Tibial nerve (tissue), 3 donors: ENCODE data around the gene PXDN.

Experiments used
- POLR2A ChIP-seq, 2 donors: fragments of 450-650 bp; IDR thresholded peaks; one replicate each; pipeline ENCODE4 v1.6.1; 2017; ENCODE audit warnings: antibody characterized with exemption in 2 of 2, mild to moderate bottlenecking in 2 of 2, moderate library complexity in 2 of 2
- TF ChIP-seq, protein P1 (sequence below), 5 experiments: fragments of 200-600 bp in 3 of 5; fragments of 450-650 bp in 2 of 5; sonication (generic) in 3 of 5; IDR thresholded peaks; one replicate each; pipeline ENCODE4 v1.5.1; 2016 to 2019; ENCODE audit warnings: antibody characterized with exemption in 5 of 5, mild to moderate bottlenecking in 3 of 5, moderate library complexity in 2 of 5

DNA sequence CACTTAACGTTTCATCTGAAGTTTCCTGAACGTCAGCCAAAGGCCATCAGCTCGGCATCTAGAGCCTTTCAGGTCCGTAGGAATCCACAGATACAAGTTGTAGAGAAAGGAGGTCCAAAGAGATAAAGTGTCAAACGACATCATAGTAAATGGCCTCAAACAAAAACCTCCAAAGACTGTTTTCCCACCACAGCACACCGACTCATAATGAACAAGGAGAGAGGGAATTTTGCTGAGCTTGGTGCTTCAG, 150.3 kb downstream of the PXDN start:
- TF ChIP-seq, protein P1, sequence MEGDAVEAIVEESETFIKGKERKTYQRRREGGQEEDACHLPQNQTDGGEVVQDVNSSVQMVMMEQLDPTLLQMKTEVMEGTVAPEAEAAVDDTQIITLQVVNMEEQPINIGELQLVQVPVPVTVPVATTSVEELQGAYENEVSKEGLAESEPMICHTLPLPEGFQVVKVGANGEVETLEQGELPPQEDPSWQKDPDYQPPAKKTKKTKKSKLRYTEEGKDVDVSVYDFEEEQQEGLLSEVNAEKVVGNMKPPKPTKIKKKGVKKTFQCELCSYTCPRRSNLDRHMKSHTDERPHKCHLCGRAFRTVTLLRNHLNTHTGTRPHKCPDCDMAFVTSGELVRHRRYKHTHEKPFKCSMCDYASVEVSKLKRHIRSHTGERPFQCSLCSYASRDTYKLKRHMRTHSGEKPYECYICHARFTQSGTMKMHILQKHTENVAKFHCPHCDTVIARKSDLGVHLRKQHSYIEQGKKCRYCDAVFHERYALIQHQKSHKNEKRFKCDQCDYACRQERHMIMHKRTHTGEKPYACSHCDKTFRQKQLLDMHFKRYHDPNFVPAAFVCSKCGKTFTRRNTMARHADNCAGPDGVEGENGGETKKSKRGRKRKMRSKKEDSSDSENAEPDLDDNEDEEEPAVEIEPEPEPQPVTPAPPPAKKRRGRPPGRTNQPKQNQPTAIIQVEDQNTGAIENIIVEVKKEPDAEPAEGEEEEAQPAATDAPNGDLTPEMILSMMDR (IDR thresholded peaks at IDR 0.05): no peak
- no peak for TF ChIP-seq POLR2A (IDR thresholded peaks at IDR 0.05)
